Lower leg skin (tissue), 4 donors: ENCODE measurements around the gene CCR7. TPM values are rescaled to one million over a fixed set of nuclear protein-coding genes. Genes with fewer than 3 reads are reported as not detected.

ENCODE experiments used
- DNase-seq, 2 donors: peaks; one replicate each; pipeline ENCODE4 v3.0.0-alpha.2; 2019; ENCODE audit warnings: low spot score in 2 of 2
- H3K4me3 ChIP-seq: fragments of 200-600 bp; sonication (generic); 2 replicates; pipeline ENCODE4 v1.5.1; 2017; ENCODE audit warnings: mild to moderate bottlenecking, low read depth; ENCODE audit not compliant: poor library complexity, severe bottlenecking
- POLR2A ChIP-seq, 2 donors: fragments of 450-650 bp; IDR thresholded peaks; one replicate each; pipeline ENCODE4 v1.6.1; 2016 to 2017; ENCODE audit warnings: antibody characterized with exemption in 2 of 2, mild to moderate bottlenecking in 1 of 2, moderate library complexity in 1 of 2
- WGBS, 2 donors: methylation state at CpG; one replicate each; pipeline ENCODE4 v1.1.5; 2018; 5-methylcytosine and 5-hydroxymethylcytosine counted together
- intact Hi-C: fragments of 100-400 bp; cut with DNase I; formaldehyde crosslinking; loops from one replicate; pipeline ENCODE4 v1.15.0; 2023; ENCODE audit warnings: low total_unique reads
- total RNA-seq, 4 donors: library from RNA; depleted of rRNA; stranded (reverse); fragments of >200 nt; gene quantifications; one replicate each; pipeline ENCODE4 v1.1.0, GENCODE V29; 2016
- TF ChIP-seq, protein P1 (sequence below), 3 donors: fragments of 450-650 bp; IDR thresholded peaks; one replicate each; pipeline ENCODE4 v1.5.1; 2016; ENCODE audit warnings: antibody characterized with exemption in 3 of 3, mild to moderate bottlenecking in 3 of 3, moderate library complexity in 2 of 3

CCR7 gene
- total RNA-seq, 4 donors from 2014 or later, result 0.21 to 1.2 TPM; not detected in 2

DNA sequence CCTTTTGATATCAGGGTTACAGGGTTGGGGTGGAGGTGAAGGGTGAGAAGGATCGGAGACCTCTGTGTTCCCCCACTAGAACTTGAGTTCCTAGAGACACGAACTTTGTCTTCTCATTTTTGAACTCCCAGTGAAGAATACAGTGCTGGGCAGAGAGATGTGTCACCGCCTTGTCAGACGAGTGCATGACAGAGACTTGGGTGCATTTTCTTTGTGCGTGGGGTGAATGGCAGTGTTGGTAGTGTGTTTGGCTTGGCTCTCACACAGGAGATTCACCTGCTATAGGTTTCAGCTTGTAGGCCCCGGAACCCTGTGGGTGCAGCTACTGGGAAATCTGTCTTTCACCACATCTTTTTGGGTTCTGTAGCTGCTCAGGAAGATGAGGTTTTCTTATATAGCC lies 40.0 kb upstream of the CCR7 start:
- no peak for TF ChIP-seq POLR2A (IDR thresholded peaks at IDR 0.05)
- TF ChIP-seq, protein P1, sequence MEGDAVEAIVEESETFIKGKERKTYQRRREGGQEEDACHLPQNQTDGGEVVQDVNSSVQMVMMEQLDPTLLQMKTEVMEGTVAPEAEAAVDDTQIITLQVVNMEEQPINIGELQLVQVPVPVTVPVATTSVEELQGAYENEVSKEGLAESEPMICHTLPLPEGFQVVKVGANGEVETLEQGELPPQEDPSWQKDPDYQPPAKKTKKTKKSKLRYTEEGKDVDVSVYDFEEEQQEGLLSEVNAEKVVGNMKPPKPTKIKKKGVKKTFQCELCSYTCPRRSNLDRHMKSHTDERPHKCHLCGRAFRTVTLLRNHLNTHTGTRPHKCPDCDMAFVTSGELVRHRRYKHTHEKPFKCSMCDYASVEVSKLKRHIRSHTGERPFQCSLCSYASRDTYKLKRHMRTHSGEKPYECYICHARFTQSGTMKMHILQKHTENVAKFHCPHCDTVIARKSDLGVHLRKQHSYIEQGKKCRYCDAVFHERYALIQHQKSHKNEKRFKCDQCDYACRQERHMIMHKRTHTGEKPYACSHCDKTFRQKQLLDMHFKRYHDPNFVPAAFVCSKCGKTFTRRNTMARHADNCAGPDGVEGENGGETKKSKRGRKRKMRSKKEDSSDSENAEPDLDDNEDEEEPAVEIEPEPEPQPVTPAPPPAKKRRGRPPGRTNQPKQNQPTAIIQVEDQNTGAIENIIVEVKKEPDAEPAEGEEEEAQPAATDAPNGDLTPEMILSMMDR (IDR thresholded peaks at IDR 0.05), result no peak
- 88 to 92% methylated on average over 6 of the region's 6 CpGs for WGBS, 2 donors
- DNase-seq, result no peak
- intact Hi-C loops, result no loop called here
- H3K4me3 ChIP-seq, result no peak overlapping the region

DNA sequence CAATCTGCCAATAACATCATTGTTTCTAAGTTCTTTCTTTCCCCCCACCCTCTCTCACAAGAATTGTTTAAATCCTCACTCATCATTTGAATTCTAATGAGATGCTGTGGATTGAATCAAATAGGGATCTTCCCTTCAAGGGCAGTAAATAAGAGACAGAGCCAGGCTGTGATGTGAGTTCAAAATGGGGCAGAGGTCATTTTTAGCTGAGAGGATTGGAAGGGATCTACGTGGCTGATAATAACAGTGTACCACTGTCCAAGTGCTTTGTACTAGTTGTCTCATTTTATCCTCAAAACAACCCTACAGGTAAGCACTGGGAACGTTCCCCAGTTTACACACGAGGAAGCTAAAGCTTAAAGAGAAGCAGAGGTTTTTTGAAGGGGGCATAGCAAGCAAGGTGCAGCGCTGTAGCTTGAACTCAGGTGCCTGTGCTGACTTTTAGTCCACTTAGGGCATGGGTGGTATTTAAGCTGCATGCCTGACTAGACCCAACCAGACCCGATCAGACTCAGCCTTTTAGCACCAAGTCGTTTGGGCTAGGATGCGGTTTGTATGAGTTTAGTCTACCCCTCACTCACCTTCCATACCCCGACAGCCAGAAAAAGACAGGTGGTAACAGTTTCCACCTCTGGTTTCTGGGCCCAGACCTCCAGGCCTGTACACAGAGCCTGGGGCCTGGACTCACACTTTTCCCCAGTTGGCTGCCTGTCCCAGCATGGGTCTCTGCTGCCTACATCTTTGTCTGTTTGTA lies 39.2 kb upstream of the CCR7 start:
- no peak for DNase-seq
- H3K4me3 ChIP-seq, result no peak overlapping the region
- WGBS, 2 donors, result 88 to 96% methylated on average over 8 of the region's 8 CpGs
- TF ChIP-seq, protein P1 (IDR thresholded peaks at IDR 0.05), result no peak
- no peak for TF ChIP-seq POLR2A (IDR thresholded peaks at IDR 0.05)
- intact Hi-C loops, result no loop called here

DNA sequence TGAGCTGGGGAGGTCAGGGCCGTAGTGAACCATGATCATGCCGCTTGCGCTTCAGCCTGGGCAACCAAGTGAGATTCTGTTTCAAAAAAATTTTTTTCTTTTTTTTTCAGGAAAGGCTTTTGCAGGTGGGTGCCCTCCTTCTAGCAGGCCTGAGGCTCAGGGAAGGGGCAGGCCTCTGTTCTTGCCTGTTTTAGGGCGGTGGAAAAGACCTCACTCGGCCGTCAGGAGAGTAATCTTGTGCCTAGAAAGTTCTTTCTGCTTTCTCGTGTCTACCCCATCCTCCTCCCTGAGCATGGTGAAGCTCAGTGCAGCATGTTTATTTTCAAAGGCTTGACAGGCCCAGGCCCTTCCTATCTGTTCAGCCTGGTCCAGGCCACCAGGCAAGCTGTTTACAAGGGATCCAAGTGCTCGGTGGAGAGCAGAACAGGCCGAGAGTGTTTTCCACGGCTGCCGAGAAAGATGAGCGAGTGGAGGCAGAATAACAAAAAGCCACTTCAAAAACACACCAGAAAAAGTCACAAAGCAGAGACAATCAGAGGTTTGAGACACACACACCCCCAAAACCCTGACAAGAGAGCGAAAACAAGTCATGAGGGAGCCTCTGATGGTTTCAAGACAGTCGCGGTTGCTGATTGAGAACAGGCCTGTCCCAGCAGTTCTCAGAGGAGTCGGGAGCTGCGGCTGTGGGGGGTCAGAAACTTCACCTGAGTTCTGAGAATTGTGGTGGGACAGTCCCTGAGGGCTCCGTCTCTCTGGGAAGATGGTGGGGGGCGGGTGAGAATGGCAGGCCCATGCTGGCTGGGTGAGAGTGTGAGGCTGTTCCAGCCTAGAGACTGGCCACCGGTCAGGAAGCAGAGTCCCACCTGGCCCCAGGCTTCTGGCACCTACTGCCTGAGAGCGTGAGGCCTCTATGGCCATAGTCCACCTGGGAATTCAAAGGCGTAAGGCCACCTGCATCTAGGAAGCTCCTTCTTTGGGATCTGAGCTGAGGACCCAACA lies 37.5 kb upstream of the CCR7 start:
- no peak for TF ChIP-seq POLR2A (IDR thresholded peaks at IDR 0.05)
- TF ChIP-seq, protein P1 (IDR thresholded peaks at IDR 0.05), result no peak
- no peak for DNase-seq
- WGBS, 2 donors, result 84 to 95% methylated on average over 22 of the region's 22 CpGs

DNA sequence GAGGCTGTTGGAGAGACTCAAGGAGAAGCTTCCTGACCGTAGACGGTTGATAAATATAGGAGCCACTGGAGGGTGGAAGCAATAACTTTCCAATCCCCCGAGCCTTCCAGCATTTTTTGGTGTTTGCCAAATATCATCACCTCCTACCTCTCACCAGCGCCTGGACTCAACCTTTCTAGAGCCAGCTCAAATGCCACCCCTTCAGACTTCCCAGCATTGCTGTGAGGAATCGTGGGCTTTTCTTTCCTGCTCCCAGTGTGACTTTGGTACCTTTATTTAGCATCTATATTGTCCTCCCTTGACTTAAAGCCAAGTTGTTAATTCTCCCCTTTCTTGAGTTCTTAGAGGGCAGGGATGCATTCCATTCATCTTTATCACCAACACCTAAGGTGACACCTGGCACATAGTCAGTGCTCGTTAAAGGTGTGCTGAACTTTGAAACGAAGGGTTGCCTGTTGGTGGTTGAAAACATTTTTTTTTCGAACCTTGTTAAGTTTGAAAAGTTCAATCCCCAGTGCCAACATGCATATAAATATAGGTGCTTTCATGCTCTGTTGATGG lies 35.3 kb upstream of the CCR7 start:
- WGBS, 2 donors, result 53 to 59% methylated on average over 8 of the region's 8 CpGs

More for the DNA sequence above, 37.5 kb upstream of the CCR7 start:
- intact Hi-C loops, result no loop called here
- no peak overlapping the region for H3K4me3 ChIP-seq

DNA sequence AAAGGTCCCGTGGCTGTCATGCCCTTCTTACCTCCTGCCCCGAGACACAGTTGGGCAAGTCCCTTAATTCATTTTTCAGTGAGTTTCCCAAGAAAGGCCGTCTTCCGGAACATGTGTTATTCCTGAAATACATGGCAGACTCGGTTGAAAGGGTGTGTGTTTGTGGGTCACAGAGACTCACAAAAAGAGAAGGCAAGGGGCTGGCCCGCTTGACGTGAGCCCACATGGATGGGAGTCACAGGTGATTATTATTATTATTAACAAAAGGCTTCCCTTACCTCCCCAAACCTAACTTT lies 34.1 kb upstream of the CCR7 start:
- no peak for DNase-seq
- 73 to 75% methylated on average over 7 of the region's 7 CpGs for WGBS, 2 donors
- intact Hi-C loops, result no loop called here
- TF ChIP-seq POLR2A (IDR thresholded peaks at IDR 0.05), result no peak
- TF ChIP-seq, protein P1 (IDR thresholded peaks at IDR 0.05), result no peak
- no peak overlapping the region for H3K4me3 ChIP-seq

More for the DNA sequence above, 35.3 kb upstream of the CCR7 start:
- intact Hi-C loops, result no loop called here
- TF ChIP-seq, protein P1 (IDR thresholded peaks at IDR 0.05), result no peak
- no peak for TF ChIP-seq POLR2A (IDR thresholded peaks at IDR 0.05)
- no peak for DNase-seq
- H3K4me3 ChIP-seq, result no peak overlapping the region
